Fibroblast of skin of right quadriceps (primary cell): ENCODE results near the gene TSSK2.
A peak's percentile ranks its signal among the peaks of the same experiment; 100 is the strongest.

Experiments
- DNase-seq: peaks from one replicate; pipeline ENCODE4 v3.0.0-alpha.2; 2013

TSSK2 gene

GRCh38 chr22:19172213-19173046 lies 41.3 kb downstream of the TSSK2 start:
- no peak for DNase-seq

- DNase-seq, result no peak
Measured at GRCh38 chr22:19173047-19174035, 42.2 kb downstream of the TSSK2 start.

GRCh38 chr22:19174106-19175025 lies 43.3 kb downstream of the TSSK2 start:
- DNase-seq, result peak; percentile 54

GRCh38 chr22:19175026-19175601 lies 44.0 kb downstream of the TSSK2 start:
- DNase-seq, result no peak

- no peak for DNase-seq
Measured at GRCh38 chr22:19175602-19176174, 44.6 kb downstream of the TSSK2 start.

GRCh38 chr22:19176175-19176643 lies 45.1 kb downstream of the TSSK2 start:
- no peak for DNase-seq

- DNase-seq, result no peak
Measured at GRCh38 chr22:19176732-19177131, 45.6 kb downstream of the TSSK2 start.

GRCh38 chr22:19177164-19178064 lies 46.3 kb downstream of the TSSK2 start:
- DNase-seq, result no peak

- no peak for DNase-seq
Measured at GRCh38 chr22:19178065-19178656, 47.1 kb downstream of the TSSK2 start.

- DNase-seq, result peak; percentile 88
Measured at GRCh38 chr22:19178657-19179496, 47.8 kb downstream of the TSSK2 start, which contains the start of gene SLC25A1. Gene SLC25A1, minus strand, starts transcription at chr22:19178736. Its CDS starts 63 bp downstream, at chr22:19178673.

GRCh38 chr22:19179497-19180048 lies 48.5 kb downstream of the TSSK2 start:
- DNase-seq, result peak; percentile 73

GRCh38 chr22:19180234-19180633 lies 49.1 kb downstream of the TSSK2 start:
- DNase-seq, result no peak

GRCh38 chr22:19180740-19181410 lies 49.8 kb downstream of the TSSK2 start:
- DNase-seq, result no peak

GRCh38 chr22:19181786-19182471 lies 50.8 kb downstream of the TSSK2 start:
- peak; percentile 23 for DNase-seq
